Endothelial cell of umbilical vein (primary cell): ENCODE measurements around the gene CAPRIN2. TPM values are rescaled to one million over a fixed set of nuclear protein-coding genes. Genes with fewer than 3 reads are reported as not detected.

Experiments used
- BruUV-seq: library from RNA; stranded (reverse); fragments of 400-500 nt; replicated peaks from 2 replicates; lab custom pipeline; 2021; lab: Mats Ljungman, UMichigan
- CTCF ChIA-PET: fragments of 300-600, 350-600 bp; sonication (Branson Sonifier 250); formaldehyde crosslinking; loops from one replicate; lab custom pipeline; 2021; ENCODE audit warnings: antibody characterized with exemption, inconsistent platforms; lab: Charles Lee
- POLR2A ChIA-PET: fragments of 300-600, 350-600 bp; sonication (Branson Sonifier 250); formaldehyde crosslinking; loops from one replicate; lab custom pipeline; 2021; ENCODE audit warnings: antibody characterized with exemption, inconsistent platforms; lab: Charles Lee
- DNase-seq: peaks from one replicate; pipeline ENCODE4 v3.0.0-alpha.2; 2011; ENCODE audit warnings: low read depth, low spot score
- FAIRE-seq: peaks from 2 replicates; lab custom pipeline; 2011; peaks lifted over from hg19 to GRCh38; lab: Jason Lieb, UNC
- H2AFZ ChIP-seq: 2 replicates; pipeline ENCODE4 v1.6.0; 2012; ENCODE audit warnings: low read depth, low read length, control low read depth, inconsistent platforms
- H3K27ac ChIP-seq: 2 replicates; pipeline ENCODE4 v1.5.1; 2011; ENCODE audit warnings: low read depth, mild to moderate bottlenecking, control low read depth, low read length, moderate library complexity; ENCODE audit not compliant: insufficient read depth
- H3K27me3 ChIP-seq, 2 experiments: 2 replicates each; pipeline versions ENCODE4 v1.6.0 to v1.6.1; 2011; ENCODE audit warnings: low read length in 2 of 2, mixed read lengths in 1 of 2; ENCODE audit not compliant: control insufficient read depth in 2 of 2, insufficient read depth in 2 of 2
- H3K36me3 ChIP-seq, 2 experiments: 2 replicates in 1 of 2; 3 replicates in 1 of 2; pipeline ENCODE4 v1.5.1; 2011; ENCODE audit warnings: low read length in 2 of 2, mild to moderate bottlenecking in 1 of 2, moderate library complexity in 1 of 2; ENCODE audit not compliant: control insufficient read depth in 2 of 2, insufficient read depth in 2 of 2; ENCODE audit errors: extremely low read depth in 1 of 2
- H3K4me1 ChIP-seq: 3 replicates; pipeline ENCODE4 v1.5.1; 2011; ENCODE audit warnings: mild to moderate bottlenecking, low read length; ENCODE audit not compliant: control insufficient read depth, insufficient read depth; ENCODE audit errors: extremely low read depth
- H3K4me2 ChIP-seq: 2 replicates; pipeline ENCODE4 v1.6.1; 2011; ENCODE audit warnings: low read length, control low read depth, mixed read lengths; ENCODE audit not compliant: insufficient read depth
- H3K4me3 ChIP-seq, 3 experiments: fragments of 200-600 bp in 1 of 3; sonication (generic), shearing (Covaris generic) in 1 of 3; replicated peaks in 1 of 3; 2 replicates each; pipeline ENCODE4 v1.5.1; 2011 to 2016; ENCODE audit warnings: control low read depth in 3 of 3, low read length in 3 of 3, mild to moderate bottlenecking in 2 of 3, inconsistent platforms in 1 of 3, low read depth in 1 of 3, moderate library complexity in 1 of 3; ENCODE audit not compliant: insufficient read depth in 1 of 3
- H3K79me2 ChIP-seq: 2 replicates; pipeline ENCODE4 v1.6.0; 2012; ENCODE audit warnings: low read length, inconsistent platforms; ENCODE audit not compliant: control insufficient read depth, insufficient read depth
- H3K9ac ChIP-seq: replicated peaks from 2 replicates; pipeline ENCODE3; 2011; ENCODE audit warnings: low read length, control low read depth; ENCODE audit not compliant: insufficient read depth; ENCODE audit errors: extremely low read depth
- H3K9me1 ChIP-seq: replicated peaks from 3 replicates; pipeline ENCODE4 v1.6.0; 2011; ENCODE audit warnings: mild to moderate bottlenecking, low read length; ENCODE audit not compliant: control insufficient read depth, insufficient read depth; ENCODE audit errors: extremely low read depth
- H3K9me3 ChIP-seq: replicated peaks from 2 replicates; pipeline ENCODE4 v1.5.1; 2012; ENCODE audit warnings: low read length, inconsistent platforms; ENCODE audit not compliant: control insufficient read depth, insufficient read depth
- H4K20me1 ChIP-seq: replicated peaks from 2 replicates; pipeline ENCODE3; 2011; ENCODE audit warnings: mild to moderate bottlenecking, low read length; ENCODE audit not compliant: control insufficient read depth, insufficient read depth; ENCODE audit errors: extremely low read depth
- CTCF ChIP-seq, 2 donors: IDR thresholded peaks; 1 replicate in 1 of 2; 2 replicates in 1 of 2; pipeline ENCODE4 v1.5.1; 2011; ENCODE audit warnings: low read length in 2 of 2, mild to moderate bottlenecking in 2 of 2, moderate library complexity in 2 of 2, control low read depth in 1 of 2, inconsistent platforms in 1 of 2, low read depth in 1 of 2; ENCODE audit not compliant: insufficient read depth in 1 of 2; ENCODE audit errors: extremely low read depth in 1 of 2
- EZH2 ChIP-seq: IDR thresholded peaks from 2 replicates; pipeline ENCODE4 v1.6.1; 2012; ENCODE audit warnings: borderline replicate concordance, low read depth, mild to moderate bottlenecking, moderate library complexity, low read length, inconsistent platforms; ENCODE audit not compliant: severe bottlenecking
- FOS ChIP-seq: IDR thresholded peaks from 2 replicates; pipeline ENCODE4 v1.6.1; 2011; ENCODE audit warnings: mild to moderate bottlenecking, low read length, moderate library complexity, borderline replicate concordance; ENCODE audit not compliant: insufficient read depth
- GATA2 ChIP-seq: IDR thresholded peaks from 2 replicates; pipeline ENCODE4 v1.7.0; 2011; ENCODE audit warnings: low read depth, mild to moderate bottlenecking, moderate library complexity, mixed read lengths, low read length; ENCODE audit not compliant: insufficient read length, insufficient read depth
- MAX ChIP-seq: IDR thresholded peaks from 2 replicates; pipeline ENCODE4 v1.6.1; 2011; ENCODE audit not compliant: insufficient read depth, insufficient read length
- MYC ChIP-seq: IDR thresholded peaks from one replicate; pipeline ENCODE4 v1.6.1; 2011; ENCODE audit warnings: mild to moderate bottlenecking, low read depth, low read length
- POLR2A ChIP-seq: IDR thresholded peaks from 2 replicates; pipeline ENCODE4 v1.6.1; 2012; ENCODE audit warnings: low read depth, mild to moderate bottlenecking, control low read depth, low read length
- POLR2AphosphoS5 ChIP-seq: IDR thresholded peaks from 2 replicates; pipeline ENCODE4 v1.6.1; 2012; ENCODE audit warnings: low read depth, mild to moderate bottlenecking, control low read depth, low read length, moderate library complexity; ENCODE audit not compliant: insufficient read depth
- dilution Hi-C: fragments of 300-500 bp; cut with MboI; formaldehyde crosslinking; loops from one replicate; pipeline ENCODE4 v1.15.0; 2019; ENCODE audit warnings: low sequenced_read_pairs; ENCODE audit not compliant: extremely low pct_ligation_motif_present
- intact Hi-C: fragments of 100-400 bp; cut with micrococcal nuclease; formaldehyde crosslinking; loops from one replicate; pipeline ENCODE4 v1.10.0; 2022
- polyA plus RNA-seq, 4 experiments: library from polyadenylated mRNA; depleted of rRNA in 3 of 4; stranded (reverse) in 3 of 4; unstranded in 1 of 4; fragments of >200 nt; gene quantifications; 2 replicates each; pipeline versions ENCODE4 v1.2.1 to v1.2.3, GENCODE V29; 2011 to 2012; ENCODE audit warnings: missing spikeins in 1 of 4
- total RNA-seq: library from RNA; stranded (reverse); gene quantifications from 2 replicates; pipeline ENCODE4 v1.2.3, GENCODE V29; 2021

Gene CAPRIN2
- total and polyA plus RNA-seq, 2 donors (not counting 3 experiments of a cell fraction or from before 2014, with no cell fraction given) = 13.5 to 25.0 TPM

GRCh38 chr12:30764251-30764650 lies 9.5 kb upstream of the CAPRIN2 start:
- H3K4me2 ChIP-seq = no peak overlapping the region
- no peak overlapping the region for H3K4me3 ChIP-seq
- H3K27me3 ChIP-seq = no peaks in the 10 kb centered on the region
- intact Hi-C loops = no loop called here
- H3K79me2 ChIP-seq = no peaks in the 10 kb centered on the region
- dilution Hi-C loops = no loop called here
- no TSS peak for BruUV-seq
- no peak overlapping the region for H3K27ac ChIP-seq
- H3K4me1 ChIP-seq = no peaks in the 10 kb centered on the region
- H3K9ac ChIP-seq = no peak overlapping the region
- no peaks in the 10 kb centered on the region for H3K9me3 ChIP-seq
- H4K20me1 ChIP-seq = no peaks in the 10 kb centered on the region
- POLR2A ChIA-PET = no interaction called here
- no peak for TF ChIP-seq POLR2A
- DNase-seq (no peak), FAIRE-seq (no peak)
- CTCF ChIA-PET = interaction anchor here (0.6 to 1.4 kb wide), 4 partner anchors 9 to 42 kb away, joined by 3 to 4 read pairs (median 3); partner anchors contain the start of gene CAPRIN2
- no peaks in the 10 kb centered on the region for H3K36me3 ChIP-seq
- H2AFZ ChIP-seq = no peak overlapping the region
- no peaks in the 10 kb centered on the region for H3K9me1 ChIP-seq

GRCh38 chr12:30763053-30763452 lies 8.3 kb upstream of the CAPRIN2 start:
- no TSS peak for BruUV-seq
- no peaks in the 10 kb centered on the region for H3K9me1 ChIP-seq
- ChIA-PET CTCF (no interaction called here), POLR2A (no interaction called here)
- H4K20me1 ChIP-seq = no peaks in the 10 kb centered on the region
- DNase-seq (no peak), FAIRE-seq (no peak)
- H3K4me3 ChIP-seq = no peak overlapping the region
- no peaks in the 10 kb centered on the region for H3K36me3 ChIP-seq
- H3K9me3 ChIP-seq = no peaks in the 10 kb centered on the region
- no peak overlapping the region for H2AFZ ChIP-seq
- H3K4me1 ChIP-seq = no peaks in the 10 kb centered on the region
- TF ChIP-seq POLR2A (no peak), CTCF (IDR thresholded peaks at IDR 0.05; ENCODE audit: extremely low read depth in 1 of 2, insufficient read depth in 1 of 2, low read depth in 1 of 2, low read length in 2 of 2) (no peak), FOS (no peak), MAX (no peak), EZH2 (no peak), MYC (no peak), POLR2AphosphoS5 (no peak), GATA2 (no peak)
- H3K27me3 ChIP-seq = no peaks in the 10 kb centered on the region
- dilution Hi-C loops (no loop called here), intact Hi-C loops (no loop called here)
- H3K27ac ChIP-seq = no peak overlapping the region
- H3K4me2 ChIP-seq = no peak overlapping the region
- H3K79me2 ChIP-seq = no peaks in the 10 kb centered on the region
- no peak overlapping the region for H3K9ac ChIP-seq
